Neutrophil (primary cell): ENCODE measurements around the gene KLHL2.

Experiments
- H3K27ac ChIP-seq: fragments of 200-600 bp; sonication (generic); 2 replicates; pipeline ENCODE4 v1.5.1; 2016; ENCODE audit warnings: mild to moderate bottlenecking, moderate library complexity
- H3K27me3 ChIP-seq: fragments of 200-600 bp; sonication (generic); 2 replicates; pipeline ENCODE4 v1.6.0; 2016; ENCODE audit warnings: mild to moderate bottlenecking
- H3K36me3 ChIP-seq: fragments of 200-600 bp; sonication (generic); 2 replicates; pipeline ENCODE4 v1.5.1; 2017
- H3K4me1 ChIP-seq, 2 experiments: fragments of 200-600 bp in 1 of 2; sonication (generic) in 1 of 2; 1 replicate in 1 of 2; 2 replicates in 1 of 2; pipeline versions ENCODE4 v1.5.1 to v1.6.1; 2013 to 2016; ENCODE audit warnings: low read depth in 1 of 2, low read length in 1 of 2, mild to moderate bottlenecking in 1 of 2, moderate library complexity in 1 of 2; ENCODE audit not compliant: control insufficient read depth in 1 of 2, insufficient read depth in 1 of 2
- H3K4me3 ChIP-seq, 2 experiments: fragments of 200-600 bp in 1 of 2; sonication (generic) in 1 of 2; 1 replicate in 1 of 2; 2 replicates in 1 of 2; pipeline ENCODE4 v1.5.1; 2013 to 2016; ENCODE audit warnings: low read depth in 1 of 2, low read length in 1 of 2, mild to moderate bottlenecking in 1 of 2, moderate library complexity in 1 of 2
- H3K9me3 ChIP-seq: fragments of 200-600 bp; sonication (generic); 2 replicates; pipeline ENCODE4 v1.5.1; 2016
- TF ChIP-seq, protein P1 (sequence below): fragments of 200-600 bp; sonication (generic); IDR thresholded peaks from 2 replicates; pipeline ENCODE4 v1.5.1; 2016; ENCODE audit warnings: antibody characterized with exemption

Gene KLHL2

GRCh38 chr4:165360041-165360695 is 152.8 kb downstream of the KLHL2 start:
- H3K9me3 ChIP-seq = no peaks in the 10 kb centered on the region
- TF ChIP-seq, protein P1, sequence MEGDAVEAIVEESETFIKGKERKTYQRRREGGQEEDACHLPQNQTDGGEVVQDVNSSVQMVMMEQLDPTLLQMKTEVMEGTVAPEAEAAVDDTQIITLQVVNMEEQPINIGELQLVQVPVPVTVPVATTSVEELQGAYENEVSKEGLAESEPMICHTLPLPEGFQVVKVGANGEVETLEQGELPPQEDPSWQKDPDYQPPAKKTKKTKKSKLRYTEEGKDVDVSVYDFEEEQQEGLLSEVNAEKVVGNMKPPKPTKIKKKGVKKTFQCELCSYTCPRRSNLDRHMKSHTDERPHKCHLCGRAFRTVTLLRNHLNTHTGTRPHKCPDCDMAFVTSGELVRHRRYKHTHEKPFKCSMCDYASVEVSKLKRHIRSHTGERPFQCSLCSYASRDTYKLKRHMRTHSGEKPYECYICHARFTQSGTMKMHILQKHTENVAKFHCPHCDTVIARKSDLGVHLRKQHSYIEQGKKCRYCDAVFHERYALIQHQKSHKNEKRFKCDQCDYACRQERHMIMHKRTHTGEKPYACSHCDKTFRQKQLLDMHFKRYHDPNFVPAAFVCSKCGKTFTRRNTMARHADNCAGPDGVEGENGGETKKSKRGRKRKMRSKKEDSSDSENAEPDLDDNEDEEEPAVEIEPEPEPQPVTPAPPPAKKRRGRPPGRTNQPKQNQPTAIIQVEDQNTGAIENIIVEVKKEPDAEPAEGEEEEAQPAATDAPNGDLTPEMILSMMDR = no peak
- H3K36me3 ChIP-seq = no peaks in the 10 kb centered on the region
- no peak overlapping the region for H3K4me3 ChIP-seq
- no peak overlapping the region for H3K27ac ChIP-seq
- H3K4me1 ChIP-seq = peaks cover 0 to 14% of the 10 kb centered on the region in 2 experiments
- peaks cover 17% of the 10 kb centered on the region for H3K27me3 ChIP-seq

GRCh38 chr4:165360985-165361670 is 153.8 kb downstream of the KLHL2 start:
- Histone ChIP-seq H3K27ac (no peak overlapping the region), H3K4me3 (no peak overlapping the region), H3K4me1 (peaks cover 0 to 14% of the 10 kb centered on the region in 2 experiments), H3K27me3 (peaks cover 17% of the 10 kb centered on the region), H3K9me3 (no peaks in the 10 kb centered on the region), H3K36me3 (no peaks in the 10 kb centered on the region)
- TF ChIP-seq, protein P1 = no peak

GRCh38 chr4:165361810-165362209 is 154.4 kb downstream of the KLHL2 start:
- no peaks in the 10 kb centered on the region for H3K9me3 ChIP-seq
- no peaks in the 10 kb centered on the region for H3K36me3 ChIP-seq
- peaks cover 17% of the 10 kb centered on the region for H3K27me3 ChIP-seq
- no peak overlapping the region for H3K27ac ChIP-seq
- H3K4me3 ChIP-seq = no peak overlapping the region
- TF ChIP-seq, protein P1 = no peak
- H3K4me1 ChIP-seq = peaks cover 0 to 14% of the 10 kb centered on the region in 2 experiments

DNA sequence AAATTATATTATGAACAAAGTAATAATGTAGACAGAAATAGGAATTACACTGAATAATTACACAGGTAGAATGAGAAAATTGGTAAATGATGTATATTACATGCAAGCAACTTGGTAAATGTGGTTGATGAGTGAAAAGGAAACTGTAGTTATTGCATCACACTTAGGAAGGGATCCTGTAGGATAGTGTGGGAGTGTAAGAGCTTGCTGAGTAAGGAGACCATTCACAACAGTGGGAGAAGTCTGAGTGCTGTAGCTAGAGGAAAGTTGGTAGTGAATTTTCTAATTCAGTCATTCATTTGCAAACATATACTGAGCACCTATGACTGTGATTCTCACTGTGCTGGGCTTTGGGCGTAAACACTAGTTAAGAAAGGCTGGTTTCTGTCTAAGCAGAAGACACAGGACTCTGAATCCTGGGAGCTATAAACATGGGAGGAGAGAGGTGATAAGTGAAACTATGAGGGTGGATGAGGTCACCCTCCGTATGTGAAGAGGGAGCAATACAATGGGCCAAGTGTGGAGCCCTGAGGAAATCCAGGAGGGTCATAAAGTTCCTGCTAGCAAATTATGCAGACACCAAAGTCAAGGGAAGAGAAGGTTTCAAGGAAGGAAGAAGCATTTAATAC is 157.2 kb downstream of the KLHL2 start:
- Histone ChIP-seq H3K27me3 (peaks cover 9% of the 10 kb centered on the region), H3K4me1 (peaks cover 0 to 8% of the 10 kb centered on the region in 2 experiments), H3K36me3 (no peaks in the 10 kb centered on the region), H3K4me3 (no peak overlapping the region), H3K27ac (no peak overlapping the region), H3K9me3 (no peaks in the 10 kb centered on the region)
- TF ChIP-seq, protein P1 = no peak

DNA sequence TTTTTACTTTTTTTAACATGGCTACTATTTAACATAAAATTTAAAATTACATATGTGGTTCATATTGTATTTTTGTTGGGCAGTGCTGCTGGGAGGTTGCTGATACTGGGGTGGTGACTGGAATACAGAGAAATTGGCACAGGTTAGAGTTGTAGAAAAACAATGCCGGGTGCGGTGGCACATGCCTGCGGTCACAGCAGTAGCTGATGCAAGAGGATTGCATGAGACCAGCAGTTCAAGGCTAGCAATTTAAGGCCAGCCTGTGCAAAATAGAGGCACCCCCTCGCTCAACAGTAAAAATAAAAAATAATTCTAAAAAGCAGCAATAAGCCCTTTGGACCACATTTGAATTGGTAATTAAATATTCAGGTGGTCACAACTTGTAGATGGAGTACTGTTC is 159.7 kb downstream of the KLHL2 start:
- Histone ChIP-seq H3K27me3 (no peaks in the 10 kb centered on the region), H3K4me3 (no peak overlapping the region), H3K4me1 (no peaks in the 10 kb centered on the region), H3K27ac (no peak overlapping the region), H3K36me3 (no peaks in the 10 kb centered on the region), H3K9me3 (no peaks in the 10 kb centered on the region)
- TF ChIP-seq, protein P1 = no peak
